ENCODE data around the gene TEN1.
A peak's percentile ranks its signal among the peaks of the same experiment; 100 is the strongest.
"Not testable (repeated sequence)": the region's sequence is repeated elsewhere in the genome, so short reads cannot be mapped to it uniquely, and the experiment has no call there.

Gene TEN1

GRCh38 chr17:75978938-75979704 lies at the start of gene TEN1, which contains the start of gene ACOX1:
TEN1 (plus strand) TSS chr17:75979240; CDS start chr17:75986193, 6,953 bp downstream.
ACOX1 (minus strand) TSS chr17:75979166; CDS start chr17:75979073, 93 bp downstream.
- peak; percentile 80 for FAIRE-seq

GRCh38 chr17:75931062-75931461 lies 48.0 kb upstream of the TEN1 start:
- FAIRE-seq = no peak

- FAIRE-seq = no peak
These were observed 46.2 kb upstream of the TEN1 start for GRCh38 chr17:75932852-75933251.

- no peak for FAIRE-seq
These were observed 45.2 kb upstream of the TEN1 start for GRCh38 chr17:75933808-75934207.

- no peak for FAIRE-seq
These were observed 41.4 kb upstream of the TEN1 start for GRCh38 chr17:75937652-75938051.

- no peak for FAIRE-seq
These were observed 38.2 kb upstream of the TEN1 start, which contains the start of gene FBF1 for GRCh38 chr17:75940727-75941441. FBF1 (minus strand) TSS chr17:75941042; CDS start chr17:75938149, 2,893 bp downstream.

- FAIRE-seq = no peak
These were observed 37.6 kb upstream of the TEN1 start for GRCh38 chr17:75941442-75941819.

GRCh38 chr17:75942473-75942872 lies 36.6 kb upstream of the TEN1 start:
- FAIRE-seq = no peak

GRCh38 chr17:75943491-75943890 lies 35.5 kb upstream of the TEN1 start:
- no peak for FAIRE-seq

GRCh38 chr17:75945211-75945610 lies 33.8 kb upstream of the TEN1 start:
- no peak for FAIRE-seq

GRCh38 chr17:75950421-75950820 lies 28.6 kb upstream of the TEN1 start:
- FAIRE-seq = no peak

GRCh38 chr17:75950855-75951554 lies 28.0 kb upstream of the TEN1 start:
- FAIRE-seq = no peak

- peak; percentile 37 for FAIRE-seq
These were observed 19.8 kb upstream of the TEN1 start for GRCh38 chr17:75959051-75959838.

GRCh38 chr17:75959839-75960511 lies 19.1 kb upstream of the TEN1 start:
- no peak for FAIRE-seq

- FAIRE-seq = no peak
These were observed 13.6 kb upstream of the TEN1 start for GRCh38 chr17:75965468-75965867.

- not testable (repeated sequence) for FAIRE-seq
These were observed 10.0 kb upstream of the TEN1 start for GRCh38 chr17:75969044-75969443.

GRCh38 chr17:75970011-75970523 lies 9.0 kb upstream of the TEN1 start:
- no peak for FAIRE-seq

GRCh38 chr17:75970626-75971025 lies 8.4 kb upstream of the TEN1 start:
- FAIRE-seq = no peak

- FAIRE-seq = not testable (repeated sequence)
These were observed 3.9 kb upstream of the TEN1 start for GRCh38 chr17:75975187-75975586.

GRCh38 chr17:75975757-75976174 lies 3.3 kb upstream of the TEN1 start:
- no peak for FAIRE-seq

GRCh38 chr17:75976175-75976848 lies 2.7 kb upstream of the TEN1 start:
- no peak for FAIRE-seq
